ENCODE measurements around the gene ILKAP.

GRCh38 chr2:238247002-238247822 lies 43.7 kb upstream of the ILKAP start:
- TF ChIP-seq, protein P1, sequence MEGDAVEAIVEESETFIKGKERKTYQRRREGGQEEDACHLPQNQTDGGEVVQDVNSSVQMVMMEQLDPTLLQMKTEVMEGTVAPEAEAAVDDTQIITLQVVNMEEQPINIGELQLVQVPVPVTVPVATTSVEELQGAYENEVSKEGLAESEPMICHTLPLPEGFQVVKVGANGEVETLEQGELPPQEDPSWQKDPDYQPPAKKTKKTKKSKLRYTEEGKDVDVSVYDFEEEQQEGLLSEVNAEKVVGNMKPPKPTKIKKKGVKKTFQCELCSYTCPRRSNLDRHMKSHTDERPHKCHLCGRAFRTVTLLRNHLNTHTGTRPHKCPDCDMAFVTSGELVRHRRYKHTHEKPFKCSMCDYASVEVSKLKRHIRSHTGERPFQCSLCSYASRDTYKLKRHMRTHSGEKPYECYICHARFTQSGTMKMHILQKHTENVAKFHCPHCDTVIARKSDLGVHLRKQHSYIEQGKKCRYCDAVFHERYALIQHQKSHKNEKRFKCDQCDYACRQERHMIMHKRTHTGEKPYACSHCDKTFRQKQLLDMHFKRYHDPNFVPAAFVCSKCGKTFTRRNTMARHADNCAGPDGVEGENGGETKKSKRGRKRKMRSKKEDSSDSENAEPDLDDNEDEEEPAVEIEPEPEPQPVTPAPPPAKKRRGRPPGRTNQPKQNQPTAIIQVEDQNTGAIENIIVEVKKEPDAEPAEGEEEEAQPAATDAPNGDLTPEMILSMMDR (IDR thresholded peaks at IDR 0.05) = no peak
- TF ChIP-seq POLR2A (IDR thresholded peaks at IDR 0.05) = no peak
